GM19438 (cell line): ENCODE results near the gene DSTYK.

Experiments
- ATAC-seq: cut with Tn5 transposase; IDR thresholded peaks from one replicate; pipeline ENCODE4 v1.9.1; 2021; ENCODE audit warnings: low read depth; ENCODE audit not compliant: unreplicated experiment

Gene DSTYK

GRCh38 chr1:205140113-205140512 is 71.4 kb downstream of the DSTYK start:
- no peak for ATAC-seq

- no peak for ATAC-seq
Observed at GRCh38 chr1:205137901-205138300, 73.6 kb downstream of the DSTYK start.

DNA sequence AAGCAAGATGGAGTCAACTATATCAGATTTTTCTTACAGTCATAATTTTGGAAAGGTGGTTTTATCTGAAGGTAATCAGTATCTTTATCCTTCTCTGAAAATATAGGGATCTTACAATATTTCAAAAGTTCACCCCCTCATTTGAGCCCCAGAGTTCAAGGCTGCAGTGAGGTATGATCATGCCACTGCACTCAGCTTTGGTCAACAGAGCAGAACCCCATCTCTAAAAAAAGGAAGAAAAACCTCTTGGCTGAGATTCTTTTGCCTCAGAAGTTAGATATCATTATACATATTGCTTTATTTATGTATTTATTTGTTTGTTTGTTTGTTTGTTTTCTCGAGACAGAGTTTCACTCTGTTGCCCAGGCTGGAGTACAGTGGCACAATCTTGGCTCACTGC is 78.2 kb downstream of the DSTYK start:
- no peak for ATAC-seq

GRCh38 chr1:205129447-205130029 is 82.0 kb downstream of the DSTYK start:
- no peak for ATAC-seq

DNA sequence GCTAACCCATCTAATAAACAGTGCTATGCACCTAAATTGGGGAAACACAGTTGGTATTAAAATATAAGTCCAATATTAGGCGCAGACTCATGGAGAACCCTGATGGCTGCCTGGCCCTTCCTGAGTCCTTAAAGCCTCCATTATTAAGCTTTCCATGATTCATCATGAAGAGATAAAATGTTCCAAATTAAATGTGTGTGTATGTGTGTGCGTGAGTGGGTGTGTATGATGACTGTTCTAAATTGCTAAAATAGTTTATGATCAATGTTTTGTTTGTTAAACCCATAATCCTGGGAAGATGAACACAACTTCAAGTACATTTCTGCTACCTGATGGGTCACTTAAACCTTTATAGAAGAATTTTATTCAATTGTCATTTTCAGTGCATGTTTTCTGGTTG is 83.5 kb downstream of the DSTYK start:
- ATAC-seq: no peak

- no peak for ATAC-seq
Observed at GRCh38 chr1:205127646-205128045, 83.9 kb downstream of the DSTYK start.

DNA sequence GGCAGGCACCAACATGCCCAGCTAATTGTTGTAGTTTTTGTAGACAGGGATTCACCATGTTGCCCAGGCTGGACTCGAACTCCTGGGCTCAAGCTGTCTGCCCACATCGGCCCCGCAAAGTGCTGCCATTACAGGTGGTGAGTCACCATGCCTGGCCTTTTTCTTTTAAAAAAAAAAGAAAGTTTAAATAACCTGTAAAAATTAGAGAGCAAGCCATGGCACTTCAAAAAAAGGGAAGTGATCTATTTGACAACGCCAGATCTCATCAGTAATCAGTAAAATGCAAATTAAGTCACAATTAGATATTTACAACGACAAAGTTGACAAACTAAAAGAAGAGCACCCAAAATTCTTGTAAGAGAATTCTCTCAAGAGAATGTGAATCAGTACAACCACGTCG is 86.8 kb downstream of the DSTYK start:
- no peak for ATAC-seq

DNA sequence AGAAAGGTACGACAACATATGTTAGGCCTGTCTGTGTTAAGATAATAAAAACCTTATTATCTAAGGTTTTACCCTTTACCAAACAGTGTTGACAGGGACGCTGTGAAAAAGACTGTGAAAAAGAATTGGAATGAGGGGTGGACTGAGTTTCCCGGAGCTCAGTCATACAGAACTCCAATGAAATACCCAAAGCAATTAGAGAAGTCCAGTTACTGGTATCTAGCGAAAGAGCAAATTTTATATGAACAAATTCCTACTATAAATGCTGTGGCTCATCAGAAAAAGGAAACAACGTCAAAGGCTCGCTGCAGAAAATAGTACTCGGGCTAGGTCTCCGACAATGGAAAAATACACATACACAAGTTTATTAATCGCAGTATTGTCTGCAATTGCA is 89.0 kb downstream of the DSTYK start:
- ATAC-seq: peak; percentile 20

DNA sequence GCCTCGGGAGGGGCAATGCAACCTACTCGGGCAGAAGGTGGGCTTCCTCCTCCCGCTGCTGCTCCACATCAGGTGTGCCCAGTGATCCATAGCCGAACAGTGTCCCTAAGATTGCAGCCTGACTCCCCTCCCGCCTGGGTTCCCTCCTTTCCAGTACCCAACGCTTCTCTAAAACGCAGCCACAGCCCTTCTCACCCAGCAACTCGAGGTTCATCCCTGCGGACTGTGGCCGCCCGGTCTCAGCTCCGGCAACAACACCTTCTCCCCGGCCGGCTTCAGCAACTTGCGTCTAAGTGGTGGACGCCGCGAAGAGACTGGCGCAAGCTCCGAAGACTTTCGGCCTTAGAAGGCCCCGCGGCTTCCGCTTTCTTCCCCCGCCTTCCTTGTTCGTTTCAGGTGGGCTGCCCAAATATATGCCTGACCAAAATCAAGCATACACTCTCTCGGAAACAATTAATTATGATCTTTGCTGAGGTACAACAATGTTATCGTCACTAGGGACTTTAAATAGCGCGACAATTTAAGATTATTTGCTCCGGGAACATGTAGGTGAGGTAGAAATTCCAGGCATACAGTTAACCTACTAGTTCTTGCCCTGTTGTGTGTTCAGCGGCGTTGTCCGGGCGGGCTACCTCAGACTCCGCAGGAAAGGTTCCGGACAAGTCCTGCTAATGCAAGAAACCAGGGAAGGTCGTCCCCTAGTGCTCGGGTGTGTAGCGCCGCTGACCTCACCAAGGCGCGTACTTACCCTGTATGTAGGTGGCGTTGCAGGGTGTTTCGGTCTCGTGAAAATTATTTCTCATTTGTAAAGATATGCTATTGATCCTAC is 89.6 kb downstream of the DSTYK start, which contains the start of gene RBBP5:
Gene RBBP5, minus strand, starts transcription at position 319 of the 829 bp plus-strand sequence. Its CDS starts 105 bp downstream, at position 214.
- peak; percentile 92 for ATAC-seq

DNA sequence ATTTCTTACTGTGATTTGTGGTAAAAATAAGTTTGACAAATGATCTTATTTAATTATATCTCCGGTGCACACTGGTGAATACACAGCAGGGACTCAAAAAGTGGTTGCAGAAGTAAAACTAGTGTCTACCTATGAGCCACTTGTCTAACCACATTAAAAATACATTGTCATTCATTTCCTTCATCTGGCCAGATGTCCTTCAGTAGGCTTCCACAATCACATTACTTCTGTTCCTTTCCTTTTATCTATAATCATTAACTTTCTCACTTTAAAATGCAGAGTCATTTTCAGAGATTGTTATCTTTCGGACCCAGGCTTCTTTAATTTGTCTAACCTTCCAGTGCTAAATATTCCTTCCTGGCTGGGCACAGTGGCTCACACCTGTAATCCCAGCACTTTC is 92.8 kb downstream of the DSTYK start:
- no peak for ATAC-seq

- no peak for ATAC-seq
Observed at GRCh38 chr1:205111354-205111753, 100.1 kb downstream of the DSTYK start.

DNA sequence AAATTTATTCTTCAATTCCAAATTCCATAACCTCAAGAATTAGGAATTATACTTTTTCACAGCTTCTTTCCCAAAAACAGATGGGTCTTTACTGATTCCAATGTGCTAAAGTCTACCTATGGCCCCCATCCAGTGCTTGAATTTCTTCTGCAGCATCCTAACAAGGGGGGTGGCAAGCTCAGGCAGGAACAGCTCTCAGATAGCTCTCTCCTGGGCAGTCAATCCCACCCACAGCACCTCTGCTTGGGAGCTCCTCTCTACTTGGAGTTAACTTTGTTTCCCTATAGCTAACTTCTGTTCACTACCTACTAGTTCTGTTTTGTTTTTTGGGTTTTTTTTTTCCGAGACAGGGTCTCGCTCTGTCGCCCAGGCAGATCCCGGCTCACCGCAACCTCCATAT is 101.8 kb downstream of the DSTYK start:
- ATAC-seq: no peak

GRCh38 chr1:205109269-205109668 is 102.2 kb downstream of the DSTYK start:
- no peak for ATAC-seq

- no peak for ATAC-seq
Observed at GRCh38 chr1:205108464-205108863, 103.0 kb downstream of the DSTYK start.

DNA sequence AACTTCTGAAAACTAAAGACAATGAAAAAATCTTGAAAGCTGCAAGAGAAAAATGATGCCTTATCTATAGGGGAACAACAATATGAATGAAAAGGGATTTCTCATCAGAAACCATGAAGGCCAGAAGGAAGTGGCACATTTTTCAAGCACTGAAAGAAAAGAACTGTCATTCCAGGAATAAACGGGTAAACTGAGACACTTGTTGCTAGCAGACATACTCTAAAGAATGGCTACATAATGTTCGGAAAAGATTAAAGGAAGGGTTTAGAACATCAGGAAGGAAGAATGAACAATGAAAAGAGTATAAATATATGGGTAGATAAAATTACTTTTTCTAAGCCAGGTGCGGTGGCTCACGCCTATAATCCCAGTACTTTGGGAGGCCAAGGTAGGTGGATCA is 104.2 kb downstream of the DSTYK start:
- no peak for ATAC-seq

- no peak for ATAC-seq
Observed at GRCh38 chr1:205102404-205102803, 109.1 kb downstream of the DSTYK start.

GRCh38 chr1:205098242-205098641 is 113.3 kb downstream of the DSTYK start:
- ATAC-seq: no peak

- no peak for ATAC-seq
Observed at GRCh38 chr1:205095422-205095821, 116.1 kb downstream of the DSTYK start.
